H1 (cell line): ENCODE data around the gene OSBPL2. TPM values are rescaled to one million over a fixed set of nuclear protein-coding genes. Genes with fewer than 3 reads are reported as not detected.

Experiments
- CTCF ChIA-PET: fragments of 300-600 bp; sonication (Branson Sonifier 250); formaldehyde crosslinking; loops from one replicate; lab custom pipeline; 2021; ENCODE audit not compliant: partially characterized antibody; lab: Charles Lee
- POLR2A ChIA-PET: fragments of 300-600 bp; sonication (Branson Sonifier 250); formaldehyde crosslinking; loops from one replicate; lab custom pipeline; 2021; ENCODE audit warnings: inconsistent platforms; ENCODE audit not compliant: partially characterized antibody; lab: Charles Lee
- DNase-seq, 2 experiments: peaks; one replicate each; pipeline versions ENCODE4 v3.0.0 to v3.0.0-alpha.2; 2010 to 2022; ENCODE audit warnings: low spot score in 2 of 2, low read depth in 1 of 2, mixed read lengths in 1 of 2
- FAIRE-seq: peaks from 2 replicates; lab custom pipeline; 2011; peaks lifted over from hg19 to GRCh38; lab: Jason Lieb, UNC
- H2AFZ ChIP-seq: 2 replicates; pipeline ENCODE4 v1.8.1; 2012; ENCODE audit warnings: low read length, inconsistent platforms
- H2AK5ac ChIP-seq: 2 replicates; pipeline ENCODE4 v1.6.1; 2013; ENCODE audit warnings: low read depth, low read length
- H2BK120ac ChIP-seq: replicated peaks from 2 replicates; pipeline ENCODE3; 2013; ENCODE audit warnings: low read depth, low read length, inconsistent platforms
- H2BK12ac ChIP-seq: 2 replicates; pipeline ENCODE4 v1.6.1; 2013; ENCODE audit warnings: low read depth, low read length
- H2BK15ac ChIP-seq: 2 replicates; pipeline ENCODE4 v1.6.1; 2013; ENCODE audit warnings: low read length
- H2BK20ac ChIP-seq: 2 replicates; pipeline ENCODE4 v1.6.1; 2013; ENCODE audit warnings: low read length
- H2BK5ac ChIP-seq: 2 replicates; pipeline ENCODE4 v1.6.1; 2013; ENCODE audit warnings: low read depth, low read length
- H3K14ac ChIP-seq: 2 replicates; pipeline ENCODE4 v1.6.1; 2013; ENCODE audit warnings: inconsistent platforms; ENCODE audit not compliant: insufficient read length
- H3K18ac ChIP-seq: 2 replicates; pipeline ENCODE4 v1.6.1; 2013; ENCODE audit warnings: low read length; ENCODE audit errors: extremely low read depth
- H3K23ac ChIP-seq: 2 replicates; pipeline ENCODE4 v1.6.1; 2013; ENCODE audit warnings: inconsistent platforms; ENCODE audit not compliant: insufficient read length
- H3K23me2 ChIP-seq: 2 replicates; pipeline ENCODE4 v1.6.1; 2013; ENCODE audit warnings: low read depth, low read length
- H3K27ac ChIP-seq: 2 replicates; pipeline ENCODE4 v1.6.1; 2011; ENCODE audit warnings: low read depth, low read length, inconsistent platforms
- H3K27me3 ChIP-seq, 4 experiments: replicated peaks in 1 of 4; 1 replicate in 1 of 4; 2 replicates in 3 of 4; pipeline versions ENCODE4 v1.6.1 to v1.8.1; 2011 to 2013; ENCODE audit warnings: low read length in 3 of 4, mild to moderate bottlenecking in 3 of 4, inconsistent platforms in 2 of 4, mixed read lengths in 2 of 4, moderate library complexity in 1 of 4; ENCODE audit not compliant: control insufficient read depth in 3 of 4, insufficient read depth in 3 of 4; ENCODE audit errors: extremely low read depth in 1 of 4
- H3K36me3 ChIP-seq, 4 experiments: 2 replicates each; pipeline versions ENCODE4 v1.6.1 to v1.8.1; 2011 to 2013; ENCODE audit warnings: mild to moderate bottlenecking in 4 of 4, low read length in 3 of 4, moderate library complexity in 2 of 4, control low read depth in 1 of 4, inconsistent platforms in 1 of 4; ENCODE audit not compliant: insufficient read depth in 4 of 4, control insufficient read depth in 2 of 4
- H3K4ac ChIP-seq: replicated peaks from 2 replicates; pipeline ENCODE3; 2013; ENCODE audit warnings: low read length, low read depth, mixed read lengths, inconsistent platforms; ENCODE audit not compliant: insufficient read length
- H3K4me1 ChIP-seq, 4 experiments: replicated peaks in 1 of 4; 1 replicate in 1 of 4; 2 replicates in 3 of 4; pipeline versions ENCODE4 v1.6.1 to v1.8.1; 2011 to 2013; ENCODE audit warnings: low read length in 3 of 4, inconsistent platforms in 2 of 4, mixed read lengths in 1 of 4; ENCODE audit not compliant: insufficient read depth in 4 of 4, control insufficient read depth in 3 of 4
- H3K4me2 ChIP-seq, 2 experiments: 2 replicates each; pipeline versions ENCODE4 v1.6.1 to v1.8.1; 2011 to 2013; ENCODE audit warnings: low read depth in 2 of 2, low read length in 2 of 2, control low read depth in 1 of 2, inconsistent platforms in 1 of 2, mild to moderate bottlenecking in 1 of 2; ENCODE audit not compliant: insufficient read depth in 1 of 2
- H3K4me3 ChIP-seq, 4 experiments: fragments of 200-600, 300-600 bp in 1 of 4; sonication (generic), shearing (Covaris generic), sonication (Bioruptor Twin) in 1 of 4; 2 replicates each; pipeline versions ENCODE4 v1.5.1 to v1.8.1; 2011 to 2016; ENCODE audit warnings: low read length in 4 of 4, low read depth in 3 of 4, control low read depth in 2 of 4, inconsistent platforms in 2 of 4, mild to moderate bottlenecking in 2 of 4, mixed read lengths in 1 of 4, moderate library complexity in 1 of 4; ENCODE audit not compliant: insufficient read depth in 2 of 4; ENCODE audit errors: extremely low read depth in 1 of 4
- H3K56ac ChIP-seq: replicated peaks from 2 replicates; pipeline ENCODE3; 2013; ENCODE audit warnings: low read depth, mild to moderate bottlenecking, mixed read lengths, low read length, inconsistent platforms; ENCODE audit not compliant: insufficient read length
- H3K79me1 ChIP-seq: 2 replicates; pipeline ENCODE4 v1.6.1; 2013; ENCODE audit warnings: low read depth, low read length, control low read depth
- H3K79me2 ChIP-seq, 2 experiments: 2 replicates each; pipeline versions ENCODE4 v1.6.1 to v1.8.1; 2012 to 2013; ENCODE audit warnings: low read length in 2 of 2, mild to moderate bottlenecking in 2 of 2, inconsistent platforms in 1 of 2; ENCODE audit not compliant: insufficient read depth in 2 of 2, control insufficient read depth in 1 of 2
- H3K9ac ChIP-seq, 4 experiments: replicated peaks in 1 of 4; 1 replicate in 1 of 4; 2 replicates in 3 of 4; pipeline versions ENCODE4 v1.6.1 to v1.8.1; 2011 to 2013; ENCODE audit warnings: low read depth in 3 of 4, low read length in 3 of 4, control low read depth in 2 of 4, mild to moderate bottlenecking in 2 of 4, moderate library complexity in 2 of 4, inconsistent platforms in 1 of 4; ENCODE audit errors: extremely low read depth in 1 of 4
- H3K9me3 ChIP-seq, 2 experiments: 2 replicates each; pipeline versions ENCODE4 v1.6.1 to v1.8.1; 2012 to 2013; ENCODE audit warnings: mild to moderate bottlenecking in 2 of 2, moderate library complexity in 2 of 2, control low read depth in 1 of 2, inconsistent platforms in 1 of 2, low read depth in 1 of 2, low read length in 1 of 2, mixed read lengths in 1 of 2; ENCODE audit not compliant: insufficient read depth in 2 of 2
- H4K20me1 ChIP-seq, 2 experiments: replicated peaks in 1 of 2; 2 replicates each; pipeline versions ENCODE3 to v1.8.1; 2011 to 2013; ENCODE audit warnings: inconsistent platforms in 2 of 2, low read length in 2 of 2, mild to moderate bottlenecking in 1 of 2; ENCODE audit not compliant: insufficient read depth in 2 of 2, control insufficient read depth in 1 of 2
- H4K5ac ChIP-seq: 2 replicates; pipeline ENCODE4 v1.6.1; 2013; ENCODE audit warnings: low read length, low read depth, mixed read lengths, inconsistent platforms; ENCODE audit not compliant: insufficient read length
- H4K8ac ChIP-seq: 2 replicates; pipeline ENCODE4 v1.8.0; 2013; ENCODE audit warnings: mild to moderate bottlenecking, moderate library complexity, low read length, inconsistent platforms; ENCODE audit not compliant: insufficient read depth; ENCODE audit errors: extremely low read depth
- H4K91ac ChIP-seq: replicated peaks from 2 replicates; pipeline ENCODE3; 2013; ENCODE audit warnings: low read length, mixed read lengths, inconsistent platforms; ENCODE audit not compliant: insufficient read length
- CBX8 ChIP-seq: fragments of 300-800, 300-1000 bp; sonication (generic); IDR thresholded peaks from 2 replicates; pipeline ENCODE4 v1.7.1; 2016; ENCODE audit warnings: low read depth, low read length, borderline replicate concordance
- SP1 ChIP-seq: IDR thresholded peaks from 2 replicates; pipeline ENCODE4 v1.6.1; 2011; ENCODE audit warnings: low read depth, low read length
- WGBS, 2 experiments: shearing (Covaris generic) in 1 of 2; methylation state at CpG; one replicate each; pipeline versions ENCODE4 v1.1.6 to v1.1.7; 2013 to 2015; ENCODE audit warnings: low lambda C conversion rate in 2 of 2, mixed read lengths in 2 of 2, inconsistent platforms in 1 of 2, low coverage in 1 of 2, missing lambda C conversion rate in 1 of 2; ENCODE audit not compliant: insufficient replicate concordance in 2 of 2, insufficient coverage in 1 of 2, insufficient read length in 1 of 2; ENCODE audit errors: extremely low coverage in 1 of 2, missing lambda C conversion rate in 1 of 2; 5-methylcytosine and 5-hydroxymethylcytosine counted together
- polyA plus RNA-seq, 7 experiments: library from polyadenylated mRNA; depleted of rRNA in 3 of 7; stranded (reverse) in 5 of 7; unstranded in 2 of 7; fragments of >200 nt in 5 of 7; fragments of 200-250 nt in 2 of 7; gene quantifications; 1 replicate in 5 of 7; 2 replicates in 1 of 7; 4 replicates in 1 of 7; pipeline versions ENCODE4 v1.2.1 to v1.2.3, GENCODE V29; 2011 to 2013; ENCODE audit warnings: missing spikeins in 2 of 7, mixed read lengths in 2 of 7
- total RNA-seq: library from RNA; stranded (reverse); fragmentation: NEBNext Ultra II Directional; extraction: Animal tissue kit (Norgen Biotek cat#: 25700); gene quantifications from 2 replicates; pipeline ENCODE4 v1.2.1, GENCODE V29; 2021

The OSBPL2 gene
- total and polyA plus RNA-seq, 2 of the 8 experiments (the other 6 are each of a cell fraction or from before 2014, with no cell fraction given): 11.7 to 42.4 TPM

DNA sequence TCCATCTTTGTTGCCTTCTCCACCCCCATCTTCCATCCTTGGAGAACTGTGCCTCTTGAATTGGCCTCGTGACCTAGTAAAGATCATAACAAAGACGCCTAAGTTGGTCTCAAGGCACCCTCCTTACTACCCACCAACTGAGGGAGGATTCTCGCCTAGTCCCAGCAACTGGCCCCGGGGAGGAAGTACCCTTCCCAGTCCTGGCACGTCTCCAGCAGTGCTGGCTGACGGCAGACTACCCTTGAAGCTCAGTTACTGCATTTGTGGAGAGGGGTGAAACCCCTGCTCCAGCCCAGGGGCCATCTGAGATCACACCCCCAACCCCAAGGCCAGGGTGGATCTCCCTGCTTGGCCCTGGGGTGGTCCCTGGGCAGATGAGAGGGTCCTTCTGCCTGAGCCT, 2.1 kb upstream of the OSBPL2 start:
- no peak overlapping the region for H3K4ac ChIP-seq
- 0 out of 7 replicates have a peak, but pooled peaks cover 0 to 3% (median 0%) of the 10 kb centered on the region in 4 experiments for H3K27me3 ChIP-seq
- H2BK120ac ChIP-seq: no peak overlapping the region
- no peak overlapping the region; the same call in 1 of the 2 replicates for H4K8ac ChIP-seq
- no peak overlapping the region for H3K4me2 ChIP-seq
- POLR2A ChIA-PET: interaction anchor here (0.8 to 2.6 kb wide), 3 partner anchors 8 to 170 kb away, joined by 3 to 7 read pairs (median 3); no protein-coding TSS in a partner anchor
- H3K56ac ChIP-seq: no peak overlapping the region
- peaks cover 0 to 9% (median 6%) of the 10 kb centered on the region in 4 experiments; a peak in 5 of 7 replicates for H3K4me1 ChIP-seq
- no peak overlapping the region for H3K14ac ChIP-seq
- peak overlapping the region; percentile 39; the same call in 1 of the 2 replicates for H2BK12ac ChIP-seq
- H4K20me1 ChIP-seq: peaks cover 5 to 6% of the 10 kb centered on the region in 2 experiments
- H3K79me2 ChIP-seq: peaks cover 6 to 23% of the 10 kb centered on the region in 2 experiments; a peak in 3 of 4 replicates
- FAIRE-seq (no peak), DNase-seq (no peak)
- H3K23ac ChIP-seq: no peak overlapping the region
- H2BK15ac ChIP-seq: no peak overlapping the region
- H3K79me1 ChIP-seq: peaks cover 10% of the 10 kb centered on the region; the same call in 1 of the 2 replicates
- H3K18ac ChIP-seq: no peak overlapping the region
- peak overlapping the region; percentile 15 for H3K27ac ChIP-seq
- TF ChIP-seq CBX8 (no peak), SP1 (no peak)
- no peak overlapping the region for H2BK5ac ChIP-seq
- H2AK5ac ChIP-seq: no peak overlapping the region
- no peaks in the 10 kb centered on the region for H3K36me3 ChIP-seq
- 0 out of 2 replicates have a peak overlapping the region, but pooled peaks have one; percentile 48 for H2BK20ac ChIP-seq
- no peak overlapping the region for H4K91ac ChIP-seq
- 82% methylated on average over 6 of the region's 6 CpGs; no CpG with 5 or more reads in 1 of the 2 experiments for whole genome bisulfite sequencing, 2 experiments
- CTCF ChIA-PET: interaction anchor here (0.7 to 1.8 kb wide), 4 partner anchors 9 to 111 kb away, joined by 3 to 5 read pairs (median 3); no protein-coding TSS in a partner anchor
- H3K9me3 ChIP-seq: peaks cover 0 to 2% of the 10 kb centered on the region in 2 experiments; a peak in 1 of 4 replicates
- H3K23me2 ChIP-seq: peaks cover 2% of the 10 kb centered on the region; the same call in 1 of the 2 replicates
- H3K9ac ChIP-seq: no peak overlapping the region
- no peak overlapping the region for H4K5ac ChIP-seq
- no peak overlapping the region for H3K4me3 ChIP-seq
- no peak overlapping the region for H2AFZ ChIP-seq
